ENCODE results near the gene SENP6.

SENP6 gene

DNA sequence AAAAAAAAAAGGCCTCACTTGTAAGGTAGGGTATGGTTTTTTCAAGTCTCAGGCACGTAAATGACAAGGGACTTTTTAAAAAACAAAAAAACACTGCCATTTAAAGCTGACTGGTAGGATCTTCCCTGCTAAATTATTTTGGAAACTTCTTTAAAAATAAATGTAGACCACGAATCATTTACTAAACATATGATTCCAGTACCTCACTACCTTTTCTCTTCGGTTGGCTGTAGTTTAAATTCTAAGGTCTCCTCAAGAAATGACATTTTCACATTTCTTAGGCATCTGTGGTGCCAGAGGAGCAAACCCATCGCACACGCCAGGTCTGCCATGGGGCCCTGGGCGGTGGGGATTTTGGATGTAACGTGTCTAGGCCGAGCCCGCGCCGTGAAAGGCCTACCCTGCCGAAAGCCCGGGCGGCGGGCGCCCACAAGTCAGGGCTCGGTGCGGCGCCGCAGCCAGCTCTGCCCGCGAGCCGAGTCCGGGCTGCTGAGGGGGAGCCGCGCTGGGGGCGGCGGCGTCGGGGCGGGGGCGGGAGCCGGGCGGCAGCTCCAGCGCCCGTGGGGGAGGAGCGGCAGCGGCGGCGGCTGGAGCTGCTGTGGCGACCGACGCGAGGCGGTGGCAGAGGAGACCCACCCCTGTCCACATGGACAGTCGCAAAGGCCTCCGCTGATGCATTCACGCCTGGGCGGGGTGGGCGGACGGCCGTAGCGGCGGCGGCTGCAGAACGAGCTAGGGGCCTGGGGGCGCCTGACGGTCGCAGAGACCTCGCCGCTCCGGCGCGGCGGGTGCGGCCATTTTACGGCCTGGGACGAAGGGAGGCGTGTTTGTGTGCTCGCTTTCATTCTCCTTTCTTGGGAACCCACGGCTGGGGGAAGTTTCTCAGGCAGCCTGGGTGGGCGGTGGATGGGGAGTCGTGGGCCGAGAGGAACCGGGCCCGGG lies at the start of gene SENP6 (continued):
- TF ChIP-seq, protein P1, sequence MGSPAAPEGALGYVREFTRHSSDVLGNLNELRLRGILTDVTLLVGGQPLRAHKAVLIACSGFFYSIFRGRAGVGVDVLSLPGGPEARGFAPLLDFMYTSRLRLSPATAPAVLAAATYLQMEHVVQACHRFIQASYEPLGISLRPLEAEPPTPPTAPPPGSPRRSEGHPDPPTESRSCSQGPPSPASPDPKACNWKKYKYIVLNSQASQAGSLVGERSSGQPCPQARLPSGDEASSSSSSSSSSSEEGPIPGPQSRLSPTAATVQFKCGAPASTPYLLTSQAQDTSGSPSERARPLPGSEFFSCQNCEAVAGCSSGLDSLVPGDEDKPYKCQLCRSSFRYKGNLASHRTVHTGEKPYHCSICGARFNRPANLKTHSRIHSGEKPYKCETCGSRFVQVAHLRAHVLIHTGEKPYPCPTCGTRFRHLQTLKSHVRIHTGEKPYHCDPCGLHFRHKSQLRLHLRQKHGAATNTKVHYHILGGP (tag by site-specific recombination; IDR thresholded peaks at IDR 0.05) = no peak

DNA sequence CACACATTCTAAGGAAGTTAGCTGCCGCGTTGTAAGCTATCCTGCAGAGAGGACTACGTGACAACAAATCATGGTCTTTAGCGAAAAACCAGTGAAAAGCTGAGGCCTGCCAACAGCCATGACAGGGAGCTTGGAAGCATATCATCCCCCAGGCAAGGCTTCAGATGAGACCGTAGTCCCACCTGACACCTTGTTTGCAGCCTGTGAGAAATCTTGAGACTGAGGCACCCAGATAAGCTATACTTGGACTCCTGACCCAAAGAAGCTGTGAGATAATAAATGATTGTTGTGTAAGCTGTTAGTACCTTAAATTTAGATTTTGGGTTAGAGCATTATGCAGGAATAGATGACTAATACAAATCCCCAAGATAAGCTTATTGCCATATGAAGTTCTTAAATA lies 45.4 kb upstream of the SENP6 start:
- no peaks in the 10 kb centered on the region for H3K9me3 ChIP-seq (ENCODE audit: control insufficient read depth, insufficient read depth, low read depth, low read length)
- no peak overlapping the region for H3K27ac ChIP-seq (ENCODE audit: extremely low read depth, low read depth, low read length)
- ChIA-PET CTCF (interaction anchor here (0.8 to 1.4 kb wide), 4 partner anchors 10 to 345 kb away, joined by 3 to 8 read pairs (median 6); no protein-coding TSS in a partner anchor), POLR2A (interaction anchor here (0.6 kb wide), 1 partner anchor 457 kb away, joined by 3 read pairs; no protein-coding TSS in a partner anchor)
- no peak for TF ChIP-seq ZNF426 (tag by site-specific recombination; IDR thresholded peaks at IDR 0.05)
- TF ChIP-seq SP7 (tag by site-specific recombination; IDR thresholded peaks at IDR 0.05) = no peak
- no peak for TF ChIP-seq ZNF354C (tag by site-specific recombination; IDR thresholded peaks at IDR 0.05; ENCODE audit: borderline replicate concordance, low read depth)
- no peak for TF ChIP-seq YY2 (tag by site-specific recombination; IDR thresholded peaks at IDR 0.05)
- TF ChIP-seq ZNF785 (tag by site-specific recombination; IDR thresholded peaks at IDR 0.05) = no peak
- no peak for TF ChIP-seq SETDB1 (IDR thresholded peaks at IDR 0.05; ENCODE audit: insufficient read length, low read length)
- TF ChIP-seq ZNF416 (tag by site-specific recombination; IDR thresholded peaks at IDR 0.05) = no peak
- TF ChIP-seq ZNF19 (tag by site-specific recombination; IDR thresholded peaks at IDR 0.05; ENCODE audit: low read depth) = no peak
- TF ChIP-seq PRDM1 (tag by site-specific recombination; IDR thresholded peaks at IDR 0.05) = no peak
- no peak for TF ChIP-seq ZNF501 (tag by site-specific recombination; IDR thresholded peaks at IDR 0.05)
- no peak for TF ChIP-seq ZNF473 (tag by site-specific recombination; IDR thresholded peaks at IDR 0.05)
- TF ChIP-seq, protein P2, sequence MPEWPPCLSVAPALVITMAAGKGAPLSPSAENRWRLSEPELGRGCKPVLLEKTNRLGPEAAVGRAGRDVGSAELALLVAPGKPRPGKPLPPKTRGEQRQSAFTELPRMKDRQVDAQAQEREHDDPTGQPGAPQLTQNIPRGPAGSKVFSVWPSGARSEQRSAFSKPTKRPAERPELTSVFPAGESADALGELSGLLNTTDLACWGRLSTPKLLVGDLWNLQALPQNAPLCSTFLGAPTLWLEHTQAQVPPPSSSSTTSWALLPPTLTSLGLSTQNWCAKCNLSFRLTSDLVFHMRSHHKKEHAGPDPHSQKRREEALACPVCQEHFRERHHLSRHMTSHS (tag by site-specific recombination; IDR thresholded peaks at IDR 0.05) = no peak
- no peak for TF ChIP-seq ZNF155 (tag by site-specific recombination; IDR thresholded peaks at IDR 0.05)
- no peaks in the 10 kb centered on the region for H3K4me1 ChIP-seq (ENCODE audit: control insufficient read depth, insufficient read depth, low read length)
- no peak overlapping the region for H3K4me3 ChIP-seq (ENCODE audit: low read depth, low read length)
- no peaks in the 10 kb centered on the region for H3K36me3 ChIP-seq (ENCODE audit: control insufficient read depth in 2 of 2, insufficient read depth in 1 of 2, low read length in 2 of 2)

DNA sequence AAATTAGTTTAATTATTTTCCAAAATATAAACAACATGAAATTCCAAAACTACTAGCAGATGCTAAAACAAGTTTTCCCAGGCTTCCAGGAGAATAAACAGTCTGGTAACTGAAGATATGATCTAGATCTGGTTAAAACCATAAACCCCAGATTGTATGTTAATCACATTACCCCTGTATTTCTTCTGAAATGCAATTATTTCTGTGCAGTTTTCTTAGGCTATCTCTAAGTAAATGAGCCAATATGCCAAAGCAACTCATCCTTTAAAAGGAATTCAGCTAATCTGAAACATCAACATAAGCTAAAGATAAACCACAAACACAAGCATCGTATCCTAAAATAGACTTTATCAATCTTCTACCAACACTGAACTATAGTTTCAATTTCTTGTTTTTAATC lies 44.6 kb upstream of the SENP6 start:
- CTCF ChIA-PET = interaction anchor here (1.3 kb wide), 1 partner anchor 9 kb away, joined by 5 read pairs; no protein-coding TSS in a partner anchor
- POLR2A ChIA-PET = no interaction called here

More for the DNA sequence above, 44.6 kb upstream of the SENP6 start:
- TF ChIP-seq, protein P3, sequence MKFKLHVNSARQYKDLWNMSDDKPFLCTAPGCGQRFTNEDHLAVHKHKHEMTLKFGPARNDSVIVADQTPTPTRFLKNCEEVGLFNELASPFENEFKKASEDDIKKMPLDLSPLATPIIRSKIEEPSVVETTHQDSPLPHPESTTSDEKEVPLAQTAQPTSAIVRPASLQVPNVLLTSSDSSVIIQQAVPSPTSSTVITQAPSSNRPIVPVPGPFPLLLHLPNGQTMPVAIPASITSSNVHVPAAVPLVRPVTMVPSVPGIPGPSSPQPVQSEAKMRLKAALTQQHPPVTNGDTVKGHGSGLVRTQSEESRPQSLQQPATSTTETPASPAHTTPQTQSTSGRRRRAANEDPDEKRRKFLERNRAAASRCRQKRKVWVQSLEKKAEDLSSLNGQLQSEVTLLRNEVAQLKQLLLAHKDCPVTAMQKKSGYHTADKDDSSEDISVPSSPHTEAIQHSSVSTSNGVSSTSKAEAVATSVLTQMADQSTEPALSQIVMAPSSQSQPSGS (tag by site-specific recombination; IDR thresholded peaks at IDR 0.05; ENCODE audit: low read depth) = no peak
- no peak for TF ChIP-seq ZNF629 (tag by site-specific recombination; IDR thresholded peaks at IDR 0.05)
- Histone ChIP-seq H3K4me1 (ENCODE audit: control insufficient read depth, insufficient read depth, low read length) (no peaks in the 10 kb centered on the region), H3K27ac (ENCODE audit: extremely low read depth, low read depth, low read length) (no peak overlapping the region), H3K9me3 (ENCODE audit: control insufficient read depth, insufficient read depth, low read depth, low read length) (no peaks in the 10 kb centered on the region), H3K4me3 (ENCODE audit: low read depth, low read length) (no peak overlapping the region), H3K36me3 (ENCODE audit: control insufficient read depth in 2 of 2, insufficient read depth in 1 of 2, low read length in 2 of 2) (no peaks in the 10 kb centered on the region)

All from HEK293 (cell line).